DND-41 (cell line): Measurements from ENCODE around the gene XKR8.
A peak's percentile ranks its signal among the peaks of the same experiment; 100 is the strongest.

Experiments used
- ATAC-seq: fragments of 200-7000 bp; cut with Tn5 transposase; 3 replicates; pipeline ENCODE4 v1.9.1; 2021; ENCODE audit warnings: low read depth; ENCODE audit not compliant: insufficient read depth
- DNase-seq: peaks from one replicate; pipeline ENCODE4 v3.0.0-alpha.2; 2020
- H2AFZ ChIP-seq: 2 replicates; pipeline ENCODE4 v1.6.0; 2012; ENCODE audit warnings: low read depth, low read length
- H3K27ac ChIP-seq: 2 replicates; pipeline ENCODE4 v1.5.1; 2012; ENCODE audit warnings: low read length, inconsistent platforms
- H3K27me3 ChIP-seq: fragments of 200-600 bp; sonication (generic); 2 replicates; pipeline ENCODE4 v1.6.0; 2012; ENCODE audit warnings: low read length, mild to moderate bottlenecking, inconsistent platforms; ENCODE audit not compliant: insufficient read depth, poor library complexity
- H3K36me3 ChIP-seq: 2 replicates; pipeline ENCODE4 v1.5.1; 2012; ENCODE audit warnings: low read length, inconsistent platforms; ENCODE audit not compliant: insufficient read depth
- H3K4me1 ChIP-seq: 2 replicates; pipeline ENCODE4 v1.5.1; 2012; ENCODE audit warnings: mild to moderate bottlenecking, low read length; ENCODE audit not compliant: insufficient read depth
- H3K4me2 ChIP-seq: 2 replicates; pipeline ENCODE4 v1.6.0; 2012; ENCODE audit warnings: mild to moderate bottlenecking, moderate library complexity, low read length, inconsistent platforms; ENCODE audit not compliant: insufficient read depth
- H3K4me3 ChIP-seq, 2 experiments: fragments of 200-600 bp in 1 of 2; shearing (Covaris generic) in 1 of 2; 2 replicates each; pipeline ENCODE4 v1.5.1; 2012 to 2016; ENCODE audit warnings: inconsistent platforms in 2 of 2, low read length in 2 of 2, mild to moderate bottlenecking in 2 of 2, low read depth in 1 of 2, moderate library complexity in 1 of 2
- H3K79me2 ChIP-seq: 2 replicates; pipeline ENCODE4 v1.6.0; 2012; ENCODE audit warnings: low read length, inconsistent platforms; ENCODE audit not compliant: insufficient read depth
- H3K9ac ChIP-seq: 2 replicates; pipeline ENCODE4 v1.6.0; 2012; ENCODE audit warnings: low read depth, mild to moderate bottlenecking, inconsistent platforms, low read length, moderate library complexity
- H3K9me3 ChIP-seq: 2 replicates; pipeline ENCODE4 v1.5.1; 2012; ENCODE audit warnings: low read length, moderate library complexity, mild to moderate bottlenecking, inconsistent platforms; ENCODE audit not compliant: insufficient read depth, severe bottlenecking
- H4K20me1 ChIP-seq: 2 replicates; pipeline ENCODE4 v1.6.0; 2012; ENCODE audit warnings: low read length; ENCODE audit not compliant: insufficient read depth
- EZH2 ChIP-seq: IDR thresholded peaks from 3 replicates; pipeline ENCODE4 v1.6.1; 2012; ENCODE audit warnings: borderline replicate concordance, low read depth, mild to moderate bottlenecking, moderate library complexity, low read length, inconsistent platforms; ENCODE audit not compliant: severe bottlenecking
- TF ChIP-seq, protein P1 (sequence below): IDR thresholded peaks from 2 replicates; pipeline ENCODE4 v1.5.1; 2012; ENCODE audit warnings: borderline replicate concordance, low read length, moderate library complexity, mild to moderate bottlenecking; ENCODE audit not compliant: poor library complexity, severe bottlenecking; ENCODE audit errors: extremely low read depth

Gene XKR8, protein sequence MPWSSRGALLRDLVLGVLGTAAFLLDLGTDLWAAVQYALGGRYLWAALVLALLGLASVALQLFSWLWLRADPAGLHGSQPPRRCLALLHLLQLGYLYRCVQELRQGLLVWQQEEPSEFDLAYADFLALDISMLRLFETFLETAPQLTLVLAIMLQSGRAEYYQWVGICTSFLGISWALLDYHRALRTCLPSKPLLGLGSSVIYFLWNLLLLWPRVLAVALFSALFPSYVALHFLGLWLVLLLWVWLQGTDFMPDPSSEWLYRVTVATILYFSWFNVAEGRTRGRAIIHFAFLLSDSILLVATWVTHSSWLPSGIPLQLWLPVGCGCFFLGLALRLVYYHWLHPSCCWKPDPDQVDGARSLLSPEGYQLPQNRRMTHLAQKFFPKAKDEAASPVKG

DNA sequence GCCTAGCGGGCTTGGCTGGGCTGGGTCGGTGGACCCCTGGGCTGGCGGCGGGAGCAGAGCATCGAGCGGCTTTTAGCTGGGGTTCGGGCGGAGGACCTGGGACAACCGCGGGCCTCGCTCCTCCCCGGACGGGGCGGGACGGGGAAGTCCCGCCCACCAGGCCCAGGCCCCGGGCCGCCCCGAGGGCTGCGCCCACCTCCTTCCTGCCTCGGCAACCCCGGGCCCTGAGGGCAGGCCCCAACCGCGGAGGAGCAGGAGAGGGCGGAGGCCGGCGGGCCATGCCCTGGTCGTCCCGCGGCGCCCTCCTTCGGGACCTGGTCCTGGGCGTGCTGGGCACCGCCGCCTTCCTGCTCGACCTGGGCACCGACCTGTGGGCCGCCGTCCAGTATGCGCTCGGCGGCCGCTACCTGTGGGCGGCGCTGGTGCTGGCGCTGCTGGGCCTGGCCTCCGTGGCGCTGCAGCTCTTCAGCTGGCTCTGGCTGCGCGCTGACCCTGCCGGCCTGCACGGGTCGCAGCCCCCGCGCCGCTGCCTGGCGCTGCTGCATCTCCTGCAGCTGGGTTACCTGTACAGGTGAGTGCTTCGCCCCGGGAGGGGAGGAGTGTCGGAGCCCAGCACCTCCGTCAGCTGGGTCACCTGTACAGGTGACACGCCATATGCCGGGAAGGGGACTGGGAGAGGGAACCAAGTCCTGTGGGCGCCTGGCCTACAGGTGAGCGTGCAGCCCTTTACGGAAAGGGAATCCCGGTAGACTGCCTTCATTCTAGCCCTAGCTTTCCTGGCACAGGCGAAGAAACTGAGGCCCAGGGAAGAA is at the start of gene XKR8:
XKR8 (plus strand) TSS at position 182 of the 812 bp plus-strand sequence; CDS start at position 279, 97 bp downstream.
- no peaks in the 10 kb centered on the region for H3K27me3 ChIP-seq
- H2AFZ ChIP-seq = peak within 1 kb of the TSS; percentile 91
- H3K27ac ChIP-seq = peak within 1 kb of the TSS; percentile 72
- no peaks in the 10 kb centered on the region for H4K20me1 ChIP-seq
- TF ChIP-seq, protein P1, sequence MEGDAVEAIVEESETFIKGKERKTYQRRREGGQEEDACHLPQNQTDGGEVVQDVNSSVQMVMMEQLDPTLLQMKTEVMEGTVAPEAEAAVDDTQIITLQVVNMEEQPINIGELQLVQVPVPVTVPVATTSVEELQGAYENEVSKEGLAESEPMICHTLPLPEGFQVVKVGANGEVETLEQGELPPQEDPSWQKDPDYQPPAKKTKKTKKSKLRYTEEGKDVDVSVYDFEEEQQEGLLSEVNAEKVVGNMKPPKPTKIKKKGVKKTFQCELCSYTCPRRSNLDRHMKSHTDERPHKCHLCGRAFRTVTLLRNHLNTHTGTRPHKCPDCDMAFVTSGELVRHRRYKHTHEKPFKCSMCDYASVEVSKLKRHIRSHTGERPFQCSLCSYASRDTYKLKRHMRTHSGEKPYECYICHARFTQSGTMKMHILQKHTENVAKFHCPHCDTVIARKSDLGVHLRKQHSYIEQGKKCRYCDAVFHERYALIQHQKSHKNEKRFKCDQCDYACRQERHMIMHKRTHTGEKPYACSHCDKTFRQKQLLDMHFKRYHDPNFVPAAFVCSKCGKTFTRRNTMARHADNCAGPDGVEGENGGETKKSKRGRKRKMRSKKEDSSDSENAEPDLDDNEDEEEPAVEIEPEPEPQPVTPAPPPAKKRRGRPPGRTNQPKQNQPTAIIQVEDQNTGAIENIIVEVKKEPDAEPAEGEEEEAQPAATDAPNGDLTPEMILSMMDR = peak; percentile 59
- TF ChIP-seq EZH2 = no peak
- DNase-seq (peak; percentile 90), ATAC-seq (peak; percentile 99)
- peak within 1 kb of the TSS; percentile 62 for H3K9ac ChIP-seq
- peak within 1 kb of the TSS; percentile 100 for H3K4me2 ChIP-seq
- peaks cover 11% of the 10 kb centered on the region for H3K36me3 ChIP-seq
- no peaks in the 10 kb centered on the region for H3K9me3 ChIP-seq
- peaks cover 33% of the 10 kb centered on the region for H3K4me1 ChIP-seq
- peaks cover 8% of the 10 kb centered on the region for H3K79me2 ChIP-seq
- H3K4me3 ChIP-seq = peak within 1 kb of the TSS; percentile 58 to 97

DNA sequence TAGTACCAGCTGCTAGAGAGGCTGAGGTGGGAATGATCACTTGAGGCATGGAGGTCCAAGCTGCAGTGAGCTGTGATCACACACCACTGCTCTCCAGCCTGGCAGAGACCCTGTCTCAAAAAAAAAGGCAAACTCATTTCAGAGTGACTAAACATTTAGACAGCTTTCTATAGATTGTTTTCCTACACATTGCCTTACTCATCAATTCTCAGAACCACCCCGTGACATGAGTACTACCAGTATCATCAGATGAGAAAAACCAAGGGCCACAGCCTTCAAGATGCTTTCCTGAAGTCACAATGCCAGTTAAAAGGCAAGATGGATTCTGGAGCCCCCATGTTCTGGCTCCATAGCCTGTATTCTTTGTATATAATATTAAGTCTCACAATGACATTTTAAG is 47.3 kb upstream of the XKR8 start:
- Histone ChIP-seq H2AFZ (no peak overlapping the region), H3K9ac (peak overlapping the region; percentile 95; the same call in 1 of the 2 replicates), H3K4me3 (peak overlapping the region in 1 of 2 experiments; percentile 32; a peak in 1 of 4 replicates), H3K27ac (no peak overlapping the region), H3K27me3 (no peaks in the 10 kb centered on the region), H3K9me3 (peaks cover 4% of the 10 kb centered on the region), H3K4me2 (peak overlapping the region; percentile 74; the same call in 1 of the 2 replicates), H3K79me2 (peaks cover 56% of the 10 kb centered on the region), H3K36me3 (peaks cover 55% of the 10 kb centered on the region), H3K4me1 (peaks cover 26% of the 10 kb centered on the region), H4K20me1 (0 out of 2 replicates have a peak, but pooled peaks cover 3% of the 10 kb centered on the region)
- ATAC-seq = no peak
- DNase-seq = no peak
- no peak for TF ChIP-seq EZH2
- TF ChIP-seq, protein P1 = no peak

DNA sequence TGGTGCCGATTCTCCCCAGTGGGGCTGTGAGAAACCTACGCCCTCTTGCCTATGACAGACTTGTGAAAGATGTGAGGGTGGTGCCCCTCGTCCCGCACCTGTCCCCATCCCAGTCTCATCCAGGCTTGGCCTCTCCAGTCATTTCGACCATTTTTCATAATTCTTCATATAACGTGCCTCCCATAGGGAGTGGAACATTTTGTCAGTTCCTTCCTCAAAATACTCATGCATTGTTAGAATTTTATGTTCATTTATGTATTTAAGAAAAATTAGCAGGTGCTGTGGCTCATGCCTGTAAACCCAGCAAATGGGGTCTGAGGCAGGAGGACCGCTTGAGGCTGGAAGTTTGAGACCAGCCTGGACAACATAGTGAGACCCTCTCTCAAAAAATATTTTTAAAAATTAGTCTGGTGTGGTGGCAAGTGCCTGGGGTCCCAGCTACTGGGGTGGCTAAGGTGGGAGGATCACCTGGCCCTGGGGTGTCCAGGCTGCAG is 44.6 kb upstream of the XKR8 start:
- peak overlapping the region; percentile 81 for H2AFZ ChIP-seq
- ATAC-seq (no peak), DNase-seq (no peak)
- no peak for TF ChIP-seq EZH2
- TF ChIP-seq, protein P1 = no peak
- H4K20me1 ChIP-seq = 0 out of 2 replicates have a peak, but pooled peaks cover 3% of the 10 kb centered on the region
- peaks cover 40% of the 10 kb centered on the region for H3K79me2 ChIP-seq
- H3K27ac ChIP-seq = peak overlapping the region; percentile 62
- H3K4me3 ChIP-seq = peak overlapping the region in 1 of 2 experiments; percentile 87; a peak in 2 of 4 replicates
- H3K4me1 ChIP-seq = peaks cover 26% of the 10 kb centered on the region
- H3K9me3 ChIP-seq = peaks cover 4% of the 10 kb centered on the region
- H3K36me3 ChIP-seq = peaks cover 29% of the 10 kb centered on the region
- H3K9ac ChIP-seq = peak overlapping the region; percentile 2; the same call in 1 of the 2 replicates
- peak overlapping the region; percentile 39 for H3K4me2 ChIP-seq
- H3K27me3 ChIP-seq = no peaks in the 10 kb centered on the region
